ENCODE data around the gene GPI.

The GPI gene

DNA sequence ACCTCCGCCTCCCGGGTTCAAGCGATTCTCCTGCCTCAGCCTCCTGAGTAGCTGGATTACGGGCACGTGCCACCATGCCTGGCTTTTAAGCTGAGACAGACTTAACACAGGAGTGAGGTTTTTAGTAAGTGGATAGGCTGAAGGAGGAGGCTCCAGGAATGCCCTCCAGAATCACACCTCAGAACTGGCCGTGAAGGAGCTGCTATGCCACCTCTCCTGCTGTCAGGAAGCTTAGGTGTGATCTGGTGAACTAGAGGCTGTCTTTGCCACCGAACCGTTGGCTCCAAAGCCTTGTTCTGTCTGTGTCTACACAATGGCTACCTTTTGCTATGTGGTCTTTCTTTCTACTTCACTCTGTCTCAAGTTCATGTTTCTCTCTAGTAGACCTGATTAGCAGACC, 43.4 kb downstream of the GPI start:
- DNase-seq, result no peak

DNA sequence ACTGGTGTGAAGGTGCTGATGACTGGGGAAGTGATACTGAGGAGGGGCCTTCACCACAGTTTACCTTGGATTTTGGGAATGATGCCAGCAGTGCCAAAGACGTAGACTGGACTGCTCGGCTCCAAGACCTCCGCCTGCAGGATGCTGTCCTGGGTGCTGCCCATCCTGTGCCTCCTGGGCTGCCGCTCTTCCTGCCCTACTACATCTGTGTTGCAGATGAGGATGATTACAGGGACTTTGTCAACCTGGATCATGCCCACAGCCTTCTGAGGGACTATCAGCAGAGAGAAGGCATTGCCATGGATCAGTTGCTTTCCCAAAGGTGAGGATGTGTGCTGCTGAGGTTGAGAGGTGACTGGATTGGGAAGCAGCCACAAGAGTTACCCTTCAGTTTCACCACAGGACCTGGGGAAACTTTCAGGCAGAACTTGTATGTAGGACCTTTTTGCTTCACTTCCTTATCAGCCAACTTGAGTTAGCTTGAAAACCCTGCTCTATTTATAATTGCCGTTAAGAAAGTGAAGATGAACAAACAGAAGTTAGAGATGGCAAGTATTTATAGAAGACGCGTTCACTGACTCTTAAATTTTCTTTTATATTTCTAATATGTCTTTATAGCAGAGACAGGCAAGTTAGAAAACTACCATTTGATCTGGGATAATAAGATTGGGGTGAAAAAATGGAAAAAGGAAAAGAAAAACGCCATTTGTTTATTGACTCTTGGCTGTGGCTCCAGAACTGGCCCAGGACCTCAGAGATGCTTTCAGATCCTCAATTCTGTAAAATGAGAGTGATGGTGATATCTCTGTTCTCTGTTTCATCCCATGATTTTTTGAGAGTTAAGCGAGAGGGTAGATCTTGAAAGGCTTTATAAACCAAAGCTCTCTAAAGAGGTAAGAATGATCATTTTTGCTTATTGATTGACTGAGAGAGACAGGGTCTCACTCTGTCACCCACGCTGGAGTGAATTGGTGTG, 44.5 kb downstream of the GPI start:
- no peak for DNase-seq

DNA sequence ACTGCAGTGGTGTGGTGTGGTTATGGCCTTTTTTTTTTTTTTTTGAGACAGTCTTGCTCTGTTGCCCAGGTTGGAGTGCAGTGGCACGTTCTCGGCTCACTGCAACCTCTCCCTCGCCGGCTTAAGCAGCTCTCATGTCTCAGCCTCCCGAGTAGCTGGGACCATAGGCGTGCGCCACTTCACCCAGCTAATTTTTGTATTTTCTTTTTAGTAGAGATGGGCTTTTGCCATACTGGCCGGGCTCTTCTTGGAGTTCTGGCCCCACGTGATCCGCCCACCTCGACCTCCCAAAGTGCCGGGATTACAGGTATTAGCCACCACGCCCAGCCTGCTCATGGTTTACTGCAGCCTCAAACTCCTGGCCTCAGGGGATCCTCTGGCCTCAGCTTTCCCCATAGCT, 46.2 kb downstream of the GPI start:
- DNase-seq, result no peak

DNA sequence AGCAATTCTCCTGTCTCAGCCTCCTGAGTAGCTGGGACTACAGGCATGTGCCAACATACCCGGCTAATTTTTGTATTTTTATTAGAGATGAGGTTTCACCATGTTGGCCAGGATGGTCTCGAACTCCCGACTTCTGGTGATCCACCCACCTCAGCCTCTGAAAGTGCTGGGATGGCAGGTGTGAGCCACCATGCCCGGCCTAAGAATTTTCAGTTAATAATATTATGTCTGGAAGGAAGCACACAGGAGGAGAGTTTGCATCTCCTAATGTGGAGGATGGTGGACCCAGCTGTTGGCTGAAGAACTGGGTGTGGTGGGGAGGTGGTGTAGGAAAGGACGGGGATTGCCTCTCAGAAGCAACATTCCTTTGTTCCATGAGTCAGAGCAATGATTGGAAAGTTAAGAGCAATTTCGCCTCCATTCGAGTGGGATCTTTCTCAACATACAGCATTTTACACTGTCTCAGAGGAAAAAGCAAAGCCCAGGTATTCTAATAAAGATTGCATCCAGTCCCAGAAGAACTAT, 51.1 kb downstream of the GPI start:
- no peak for DNase-seq

DNA sequence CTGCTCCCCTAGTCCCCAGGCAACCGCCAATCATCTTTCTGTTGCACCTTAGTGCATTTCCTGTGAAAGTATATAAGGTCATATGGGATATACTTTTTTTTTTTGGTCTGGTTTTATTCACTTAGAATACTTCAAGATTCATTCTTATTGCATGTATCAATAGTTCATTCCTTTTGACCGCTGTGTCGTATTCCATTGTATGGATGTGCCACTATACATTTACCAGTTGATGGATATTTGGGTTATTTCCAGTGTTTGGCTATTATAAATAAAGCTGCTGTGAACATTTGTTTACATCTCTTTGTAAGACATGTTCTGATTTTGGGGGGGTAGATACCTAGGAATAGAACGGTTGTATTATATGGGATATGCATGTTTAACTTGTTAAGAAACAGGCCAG, 53.3 kb downstream of the GPI start:
- DNase-seq, result no peak

DNA sequence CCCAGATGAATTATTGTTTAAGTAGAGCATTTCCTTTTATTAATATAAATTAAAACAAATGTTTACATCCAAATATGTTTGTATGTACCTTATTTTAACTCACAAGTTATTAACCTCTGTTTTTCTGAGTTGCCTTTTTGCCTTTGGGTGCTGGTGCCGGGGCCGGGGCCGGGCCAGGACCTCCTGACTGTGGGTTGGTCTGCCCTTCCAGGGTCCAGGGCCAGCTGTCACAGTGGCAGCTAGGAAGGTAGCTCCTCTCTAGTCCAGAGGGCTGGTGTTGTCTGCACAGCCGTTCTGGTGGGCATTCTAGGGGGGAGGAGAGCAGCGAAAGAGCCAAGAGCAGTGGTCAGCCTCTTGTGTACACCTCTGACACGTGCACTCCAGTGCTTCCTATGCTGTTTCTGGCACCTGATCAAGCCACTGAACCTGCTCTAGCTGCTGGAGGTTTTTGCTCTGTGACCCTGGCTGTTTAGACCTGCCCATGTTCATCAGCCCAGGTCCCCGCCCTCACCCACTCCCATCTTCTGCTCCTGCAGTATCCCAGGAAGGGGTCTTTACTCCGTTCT, 61.2 kb downstream of the GPI start:
- no peak for DNase-seq

DNA sequence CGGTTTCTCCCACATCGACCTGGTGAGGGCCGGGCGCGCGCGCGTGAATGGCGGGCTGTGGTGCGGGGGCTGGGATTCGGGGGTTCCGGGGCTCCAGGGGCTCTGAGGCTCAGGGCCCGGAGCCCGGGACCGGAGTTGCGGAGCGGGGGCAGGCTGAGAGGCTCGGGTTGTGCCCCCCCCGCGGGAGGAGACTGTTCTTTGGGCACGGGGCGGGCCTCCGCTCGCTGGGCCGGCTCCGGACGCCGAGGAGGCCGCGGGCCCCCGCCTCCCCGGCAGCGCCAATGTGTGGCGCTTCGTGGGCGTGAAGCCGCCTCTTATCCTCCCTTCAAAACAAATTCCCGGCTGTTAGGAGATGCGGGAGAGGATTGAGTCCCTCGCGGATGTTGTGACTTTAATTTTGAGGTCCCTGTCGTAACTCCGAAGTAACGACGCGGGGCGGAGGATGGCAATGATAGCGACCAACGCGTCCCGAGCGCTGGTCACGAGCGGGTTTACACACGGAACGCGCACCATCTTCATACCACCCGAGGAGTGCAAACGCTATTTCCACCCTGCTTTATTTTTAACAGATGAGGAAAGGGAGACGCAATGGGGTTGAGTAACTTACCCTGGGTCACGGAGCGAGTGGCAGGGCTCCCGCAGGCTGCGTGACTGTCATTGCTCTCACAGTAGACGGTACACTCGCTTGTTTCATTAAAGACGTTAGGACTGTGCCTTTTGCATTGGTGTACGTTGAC, 63.7 kb downstream of the GPI start:
- DNase-seq, result no peak

DNA sequence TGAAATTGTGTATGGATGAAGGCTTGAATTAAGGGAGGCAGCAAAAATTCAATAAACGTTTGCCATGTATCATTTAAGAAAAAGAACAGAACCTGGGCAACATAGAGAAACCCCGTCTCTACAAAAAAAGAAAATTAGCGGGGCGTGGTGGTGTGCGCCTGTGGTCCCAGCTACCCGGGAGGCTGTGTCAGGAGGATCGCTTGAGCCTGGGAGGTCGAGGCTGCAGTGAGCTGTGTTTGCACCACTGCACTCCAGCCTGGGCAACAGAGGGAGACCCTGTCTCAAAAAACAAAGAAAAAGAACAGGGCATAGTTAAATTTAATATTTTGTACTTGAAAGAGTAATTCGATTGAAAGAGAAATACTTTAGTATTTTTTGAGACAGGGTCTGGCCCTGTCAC, 64.6 kb downstream of the GPI start:
- DNase-seq, result no peak

DNA sequence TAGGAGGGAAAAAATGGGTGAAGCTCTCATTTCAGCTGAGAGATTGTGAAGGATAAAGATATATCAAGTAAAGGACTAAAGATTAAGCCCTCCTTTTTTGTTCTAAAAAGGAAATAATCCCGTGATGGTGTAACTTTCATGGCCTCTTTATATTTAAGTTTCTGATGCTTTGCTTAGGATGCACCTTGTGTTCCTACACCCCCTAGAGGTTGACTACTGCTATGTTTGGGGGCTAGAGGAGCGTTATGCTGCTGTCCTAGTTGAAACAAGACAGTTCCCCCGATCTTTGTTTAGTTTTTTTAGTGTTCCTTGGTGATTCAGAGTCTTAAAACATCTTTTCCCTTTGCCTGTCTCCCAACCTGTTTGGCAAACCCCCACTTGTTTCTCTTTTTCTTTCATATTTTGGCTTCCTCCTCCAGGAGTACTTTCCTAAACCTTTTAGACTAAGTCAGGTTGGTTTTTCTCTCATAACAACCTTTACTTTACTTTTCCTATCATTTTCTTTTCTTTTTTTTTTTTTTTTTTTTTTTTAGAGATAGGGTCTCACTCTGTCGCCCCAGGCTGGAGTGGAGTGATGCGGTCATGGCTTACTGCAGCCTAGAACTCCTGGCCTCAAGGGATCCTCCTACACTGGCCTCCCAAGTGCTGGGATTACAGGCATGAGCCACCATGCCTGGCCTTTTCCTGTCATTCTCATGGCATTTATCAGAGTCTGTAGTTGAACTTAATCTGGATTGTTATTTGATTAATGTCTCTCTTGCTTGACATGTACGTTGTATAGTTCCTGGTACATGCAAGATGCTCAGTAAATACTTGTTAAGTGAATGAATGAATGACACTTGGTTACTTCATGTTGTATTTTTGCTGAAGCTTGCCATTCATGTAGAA, 66.0 kb downstream of the GPI start:
- peak; percentile 29 to 49 for DNase-seq

DNA sequence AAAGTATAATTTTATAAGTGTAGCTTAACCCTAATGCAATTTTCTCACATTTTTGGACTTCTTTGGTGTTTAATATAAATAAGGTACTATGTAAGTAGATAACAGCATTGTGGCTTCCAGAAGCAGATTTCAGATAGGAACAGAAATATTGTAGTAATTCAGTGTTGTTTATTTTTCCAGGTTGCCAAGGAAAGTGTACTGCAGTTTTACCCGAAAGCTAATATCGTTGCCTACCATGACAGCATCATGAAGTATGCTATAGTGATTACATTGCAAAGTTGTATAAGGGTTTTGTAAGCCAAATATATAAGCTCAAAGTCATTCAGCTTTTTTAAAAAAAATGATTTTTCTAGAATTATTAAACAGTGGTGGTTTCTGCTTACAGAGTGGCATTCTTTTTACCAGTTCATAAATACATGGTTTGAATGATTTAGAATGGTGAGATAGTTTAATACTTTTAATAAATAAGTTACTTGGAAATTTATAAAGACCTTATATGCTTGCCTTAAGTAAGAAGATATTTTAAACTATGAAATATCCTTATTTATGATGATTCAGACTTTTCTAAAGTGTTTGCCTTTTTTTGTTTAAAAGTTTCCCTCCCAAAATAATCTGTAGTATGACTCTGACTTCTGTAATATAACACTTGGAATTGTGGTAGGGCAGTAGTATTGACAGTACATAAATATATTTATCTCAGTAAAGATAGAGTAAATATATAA, 66.8 kb downstream of the GPI start:
- no peak for DNase-seq

DNA sequence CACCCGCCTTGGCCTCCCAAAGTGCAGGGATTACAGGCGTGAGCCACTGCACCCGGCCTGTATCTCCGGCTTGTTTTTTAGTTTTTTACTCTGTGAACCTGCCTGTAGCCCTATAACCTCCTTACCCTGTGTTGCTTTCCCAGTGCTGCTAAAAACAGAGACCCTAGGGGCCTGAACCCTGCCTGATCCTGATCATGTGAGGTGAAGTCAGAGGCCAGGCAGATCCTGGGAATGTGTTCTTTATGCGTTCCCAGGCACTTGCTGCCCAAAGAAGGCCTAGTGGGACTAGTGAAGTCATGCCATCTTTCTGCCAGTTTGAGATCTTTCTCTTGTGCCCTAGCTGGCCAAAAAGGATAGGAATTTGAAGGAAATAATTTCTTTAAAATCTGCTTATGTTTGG, 67.8 kb downstream of the GPI start:
- no peak for DNase-seq

DNA sequence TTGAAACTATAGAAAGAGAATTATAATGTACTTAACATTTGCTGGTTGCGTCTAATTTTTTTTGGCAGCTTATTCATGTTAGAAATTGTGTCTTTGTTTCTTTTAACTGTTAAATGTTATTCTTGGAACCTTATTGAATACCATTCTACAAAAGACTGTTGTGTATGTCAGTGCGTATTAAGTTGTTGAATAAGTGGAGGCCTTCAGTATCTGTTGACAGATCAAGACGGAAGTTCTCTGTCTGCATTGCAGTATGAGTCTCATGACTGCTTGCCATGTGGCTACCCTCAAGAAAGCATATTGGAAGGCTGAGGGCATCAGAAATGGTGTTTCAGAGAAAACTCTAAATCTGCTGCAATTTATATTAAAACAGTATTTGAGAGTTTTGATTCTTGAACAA, 71.7 kb downstream of the GPI start:
- no peak for DNase-seq

DNA sequence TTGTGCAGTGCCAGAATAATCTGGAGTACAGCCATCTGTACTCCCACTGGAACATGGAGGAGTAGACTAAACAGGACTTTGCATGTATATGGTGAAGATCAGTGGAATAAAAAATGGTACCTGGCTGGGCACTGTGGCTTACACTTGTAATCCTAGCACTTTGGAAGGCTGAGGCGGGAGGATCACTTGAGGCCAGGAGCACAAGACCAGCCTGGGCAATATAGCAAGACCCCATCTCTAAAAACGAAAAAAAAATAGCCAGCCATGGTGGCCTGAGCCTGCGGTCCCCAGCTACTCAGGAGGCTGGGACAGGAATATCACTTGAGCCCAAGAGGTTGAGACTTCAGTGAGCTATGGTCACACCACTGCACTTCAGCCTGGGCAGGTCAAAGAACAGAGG, 83.2 kb downstream of the GPI start:
- DNase-seq, result no peak

All from activated CD4-positive, alpha-beta T cell treated with anti-CD3 and anti-CD28 coated beads for 4 hours (primary cell).